ENCODE results near the gene PEX11B. TPM values are rescaled to one million over a fixed set of nuclear protein-coding genes. Genes with fewer than 3 reads are reported as not detected.
A peak's percentile ranks its signal among the peaks of the same experiment; 100 is the strongest.
"Not testable (repeated sequence)": the region's sequence is repeated elsewhere in the genome, so short reads cannot be mapped to it uniquely, and the experiment has no call there.

PEX11B gene
- polyA plus RNA-seq, 6 donors from 2014 or later, result 37.9 to 50.8 (median 49.6) TPM

- Mint-ChIP-seq H3K27ac (peak overlapping the region in 2 of 6 donors; percentile 23 to 61), H3K27me3 (no peaks in the 10 kb centered on the region), H3K9me3 (no peaks in the 10 kb centered on the region), H3K4me3 (no peak overlapping the region), H3K36me3 (peaks cover 13 to 19% of the 10 kb centered on the region in 2 donors), H3K4me1 (peaks cover 0 to 6% (median 0%) of the 10 kb centered on the region in 3 donors)
- no peak for DNase-seq
- ATAC-seq (ENCODE audit: low read depth in 2 of 2), result no peak
These were observed 24.4 kb upstream of the PEX11B start for GRCh38 chr1:145942871-145943270.

GRCh38 chr1:145942405-145942804 is 23.9 kb upstream of the PEX11B start:
- H3K36me3 Mint-ChIP-seq, result peaks cover 13 to 19% of the 10 kb centered on the region in 2 donors
- H3K4me1 Mint-ChIP-seq, result peaks cover 0 to 6% (median 0%) of the 10 kb centered on the region in 3 donors
- ATAC-seq (ENCODE audit: low read depth in 2 of 2) (no peak), DNase-seq (no peak)
- H3K9me3 Mint-ChIP-seq, result no peaks in the 10 kb centered on the region
- H3K4me3 Mint-ChIP-seq, result no peak overlapping the region
- no peaks in the 10 kb centered on the region for H3K27me3 Mint-ChIP-seq
- peak overlapping the region in 2 of 6 donors; percentile 23 to 61 for H3K27ac Mint-ChIP-seq

- peaks cover 11 to 14% (median 12%) of the 10 kb centered on the region in 3 donors for H3K4me1 Mint-ChIP-seq
- DNase-seq (no peak), ATAC-seq (ENCODE audit: low read depth in 2 of 2) (no peak)
- H3K36me3 Mint-ChIP-seq, result peaks cover 5 to 11% of the 10 kb centered on the region in 2 donors
- H3K9me3 Mint-ChIP-seq, result no peaks in the 10 kb centered on the region
- H3K27ac Mint-ChIP-seq, result no peak overlapping the region
- no peak overlapping the region for H3K4me3 Mint-ChIP-seq
- no peaks in the 10 kb centered on the region for H3K27me3 Mint-ChIP-seq
These were observed 18.9 kb upstream of the PEX11B start for GRCh38 chr1:145937436-145937835.

GRCh38 chr1:145936247-145936646 is 17.7 kb upstream of the PEX11B start:
- Mint-ChIP-seq H3K4me3 (no peak overlapping the region), H3K27me3 (no peaks in the 10 kb centered on the region), H3K4me1 (peaks cover 15 to 25% (median 19%) of the 10 kb centered on the region in 3 donors), H3K27ac (no peak overlapping the region), H3K9me3 (no peaks in the 10 kb centered on the region), H3K36me3 (peaks cover 0 to 7% of the 10 kb centered on the region in 2 donors)
- no peak for ATAC-seq (ENCODE audit: low read depth in 2 of 2)
- no peak for DNase-seq

- H3K27me3 Mint-ChIP-seq, result no peaks in the 10 kb centered on the region
These were observed 17.2 kb upstream of the PEX11B start for GRCh38 chr1:145935708-145936107.

GRCh38 chr1:145932522-145933009 is 14.0 kb upstream of the PEX11B start:
- peak overlapping the region; percentile 81 to 95 (median 93) for H3K27ac Mint-ChIP-seq

More at GRCh38 chr1:145935708-145936107, 17.2 kb upstream of the PEX11B start:
- DNase-seq, result no peak
- Mint-ChIP-seq H3K9me3 (no peaks in the 10 kb centered on the region), H3K36me3 (peaks cover 0 to 7% of the 10 kb centered on the region in 2 donors), H3K4me3 (no peak overlapping the region), H3K27ac (peak overlapping the region in 1 of 6 donors; percentile 52), H3K4me1 (peaks cover 20 to 29% (median 23%) of the 10 kb centered on the region in 3 donors)
- ATAC-seq (ENCODE audit: low read depth in 2 of 2), result no peak

GRCh38 chr1:145927916-145928643 is 9.6 kb upstream of the PEX11B start:
- no peaks in the 10 kb centered on the region for H3K27me3 Mint-ChIP-seq
- H3K36me3 Mint-ChIP-seq, result peaks cover 0 to 6% of the 10 kb centered on the region in 2 donors
- no peak for ATAC-seq (ENCODE audit: low read depth in 2 of 2)
- peak overlapping the region in 4 of 6 donors; percentile 54 to 94 (median 91) for H3K27ac Mint-ChIP-seq
- DNase-seq, result no peak
- no peaks in the 10 kb centered on the region for H3K9me3 Mint-ChIP-seq
- H3K4me3 Mint-ChIP-seq, result peak overlapping the region in 4 of 8 donors; percentile 78 to 89 (median 83)
- H3K4me1 Mint-ChIP-seq, result peaks cover 20 to 35% (median 35%) of the 10 kb centered on the region in 3 donors

More at GRCh38 chr1:145932522-145933009, 14.0 kb upstream of the PEX11B start:
- peak; percentile 61 to 71 for ATAC-seq (ENCODE audit: low read depth in 2 of 2)
- Mint-ChIP-seq H3K4me1 (peaks cover 25 to 42% (median 37%) of the 10 kb centered on the region in 3 donors), H3K4me3 (peak overlapping the region; percentile 31 to 79 (median 58))
- not testable (repeated sequence) for H3K36me3 Mint-ChIP-seq, H3K9me3 Mint-ChIP-seq, H3K27me3 Mint-ChIP-seq
- peak; percentile 77 for DNase-seq

GRCh38 chr1:145927063-145927886 is 8.8 kb upstream of the PEX11B start, which contains the start of gene RBM8A:
Gene RBM8A, minus strand, starts transcription at chr1:145927484. Its CDS starts 58 bp downstream, at chr1:145927426.
- no peaks in the 10 kb centered on the region for H3K27me3 Mint-ChIP-seq
- H3K27ac Mint-ChIP-seq, result peak within 1 kb of the TSS in 3 of 6 donors; percentile 47 to 94 (median 54)
- ATAC-seq (ENCODE audit: low read depth in 2 of 2) (peak; percentile 95 to 96), DNase-seq (peak; percentile 96)
- H3K36me3 Mint-ChIP-seq, result peaks cover 0 to 6% of the 10 kb centered on the region in 2 donors
- H3K4me1 Mint-ChIP-seq, result peaks cover 14 to 32% (median 26%) of the 10 kb centered on the region in 3 donors
- H3K4me3 Mint-ChIP-seq, result peak within 1 kb of the TSS in 2 of 8 donors; percentile 78 to 81
- H3K9me3 Mint-ChIP-seq, result no peaks in the 10 kb centered on the region

GRCh38 chr1:145926686-145927062 is 8.2 kb upstream of the PEX11B start:
- peak in 1 of 2 donors; percentile 0 for ATAC-seq (ENCODE audit: low read depth in 2 of 2)
- no peak overlapping the region for H3K27ac Mint-ChIP-seq
- DNase-seq, result no peak
- H3K36me3 Mint-ChIP-seq, result peaks cover 0 to 6% of the 10 kb centered on the region in 2 donors
- H3K4me3 Mint-ChIP-seq, result no peak overlapping the region
- H3K4me1 Mint-ChIP-seq, result peaks cover 13 to 26% (median 20%) of the 10 kb centered on the region in 3 donors
- no peaks in the 10 kb centered on the region for H3K27me3 Mint-ChIP-seq
- no peaks in the 10 kb centered on the region for H3K9me3 Mint-ChIP-seq

GRCh38 chr1:145922266-145922665 is 3.7 kb upstream of the PEX11B start:
- Mint-ChIP-seq H3K9me3 (no peaks in the 10 kb centered on the region), H3K4me3 (no peak overlapping the region), H3K27ac (no peak overlapping the region), H3K27me3 (no peaks in the 10 kb centered on the region), H3K4me1 (peaks cover 25 to 28% (median 26%) of the 10 kb centered on the region in 3 donors), H3K36me3 (peaks cover 0 to 6% of the 10 kb centered on the region in 2 donors)
- ATAC-seq (ENCODE audit: low read depth in 2 of 2), result no peak
- DNase-seq, result no peak

- H3K4me1 Mint-ChIP-seq, result peaks cover 31 to 41% (median 38%) of the 10 kb centered on the region in 3 donors
- not testable (repeated sequence) for H3K27me3 Mint-ChIP-seq
- peak overlapping the region in 2 of 6 donors; percentile 34 to 79 for H3K27ac Mint-ChIP-seq
These were observed 1.8 kb upstream of the PEX11B start for GRCh38 chr1:145920297-145920696.

GRCh38 chr1:145918992-145919939 is 749 bp upstream of the PEX11B start:
- peak overlapping the region; percentile 78 to 96 (median 94) for H3K27ac Mint-ChIP-seq
- no peaks in the 10 kb centered on the region for H3K27me3 Mint-ChIP-seq
- peak; percentile 1 to 3 for ATAC-seq (ENCODE audit: low read depth in 2 of 2)
- no peak for DNase-seq
- H3K4me1 Mint-ChIP-seq, result peaks cover 38 to 43% (median 40%) of the 10 kb centered on the region in 3 donors
- peaks cover 13 to 24% of the 10 kb centered on the region in 2 donors for H3K36me3 Mint-ChIP-seq
- H3K4me3 Mint-ChIP-seq, result peak overlapping the region; percentile 91 to 99 (median 96)
- no peaks in the 10 kb centered on the region for H3K9me3 Mint-ChIP-seq

More at GRCh38 chr1:145920297-145920696, 1.8 kb upstream of the PEX11B start:
- not testable (repeated sequence) for H3K9me3 Mint-ChIP-seq; DNase-seq; ATAC-seq (ENCODE audit: low read depth in 2 of 2)
- H3K4me3 Mint-ChIP-seq, result peak overlapping the region in 7 of 8 donors; percentile 91 to 99 (median 96)
- H3K36me3 Mint-ChIP-seq, result peaks cover 10 to 16% of the 10 kb centered on the region in 2 donors

Data from naive B cell (primary cell).